Epithelial cell of esophagus (primary cell): Measurements from ENCODE around the gene IRF2.

Experiments
- DNase-seq: peaks from one replicate; pipeline ENCODE4 v3.0.0; 2010; ENCODE audit warnings: low read depth
- H3K4me3 ChIP-seq: 2 replicates; pipeline ENCODE4 v1.5.1; 2011; ENCODE audit warnings: mild to moderate bottlenecking, low read length, control low read depth
- TF ChIP-seq, protein P1 (sequence below): IDR thresholded peaks from 2 replicates; pipeline ENCODE4 v1.5.1; 2011; ENCODE audit warnings: low read depth, mild to moderate bottlenecking, low read length, control low read depth, inconsistent platforms; ENCODE audit not compliant: insufficient read depth; ENCODE audit errors: missing control alignments

Gene IRF2

DNA sequence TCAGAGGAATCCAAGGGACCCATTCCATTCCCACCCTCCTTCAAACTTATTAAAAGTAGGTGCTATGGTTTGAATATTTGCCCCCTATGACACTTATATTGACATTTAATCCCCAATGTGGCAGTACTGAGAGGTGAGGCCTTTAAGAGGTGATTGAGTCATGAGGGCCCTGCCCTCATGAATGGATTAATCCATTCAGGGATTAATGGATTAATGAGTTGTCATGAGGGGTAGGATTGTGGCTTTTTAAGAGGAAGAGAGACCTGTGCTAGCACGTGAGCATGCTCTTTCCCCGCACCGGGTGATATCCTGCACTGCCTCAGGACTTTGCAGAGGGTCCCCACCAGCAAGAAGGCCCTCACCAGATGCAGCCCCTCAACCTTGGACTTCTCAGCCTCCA is 50.1 kb downstream of the IRF2 start:
- no peak for DNase-seq
- TF ChIP-seq, protein P1, sequence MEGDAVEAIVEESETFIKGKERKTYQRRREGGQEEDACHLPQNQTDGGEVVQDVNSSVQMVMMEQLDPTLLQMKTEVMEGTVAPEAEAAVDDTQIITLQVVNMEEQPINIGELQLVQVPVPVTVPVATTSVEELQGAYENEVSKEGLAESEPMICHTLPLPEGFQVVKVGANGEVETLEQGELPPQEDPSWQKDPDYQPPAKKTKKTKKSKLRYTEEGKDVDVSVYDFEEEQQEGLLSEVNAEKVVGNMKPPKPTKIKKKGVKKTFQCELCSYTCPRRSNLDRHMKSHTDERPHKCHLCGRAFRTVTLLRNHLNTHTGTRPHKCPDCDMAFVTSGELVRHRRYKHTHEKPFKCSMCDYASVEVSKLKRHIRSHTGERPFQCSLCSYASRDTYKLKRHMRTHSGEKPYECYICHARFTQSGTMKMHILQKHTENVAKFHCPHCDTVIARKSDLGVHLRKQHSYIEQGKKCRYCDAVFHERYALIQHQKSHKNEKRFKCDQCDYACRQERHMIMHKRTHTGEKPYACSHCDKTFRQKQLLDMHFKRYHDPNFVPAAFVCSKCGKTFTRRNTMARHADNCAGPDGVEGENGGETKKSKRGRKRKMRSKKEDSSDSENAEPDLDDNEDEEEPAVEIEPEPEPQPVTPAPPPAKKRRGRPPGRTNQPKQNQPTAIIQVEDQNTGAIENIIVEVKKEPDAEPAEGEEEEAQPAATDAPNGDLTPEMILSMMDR = no peak
- H3K4me3 ChIP-seq = no peak overlapping the region

DNA sequence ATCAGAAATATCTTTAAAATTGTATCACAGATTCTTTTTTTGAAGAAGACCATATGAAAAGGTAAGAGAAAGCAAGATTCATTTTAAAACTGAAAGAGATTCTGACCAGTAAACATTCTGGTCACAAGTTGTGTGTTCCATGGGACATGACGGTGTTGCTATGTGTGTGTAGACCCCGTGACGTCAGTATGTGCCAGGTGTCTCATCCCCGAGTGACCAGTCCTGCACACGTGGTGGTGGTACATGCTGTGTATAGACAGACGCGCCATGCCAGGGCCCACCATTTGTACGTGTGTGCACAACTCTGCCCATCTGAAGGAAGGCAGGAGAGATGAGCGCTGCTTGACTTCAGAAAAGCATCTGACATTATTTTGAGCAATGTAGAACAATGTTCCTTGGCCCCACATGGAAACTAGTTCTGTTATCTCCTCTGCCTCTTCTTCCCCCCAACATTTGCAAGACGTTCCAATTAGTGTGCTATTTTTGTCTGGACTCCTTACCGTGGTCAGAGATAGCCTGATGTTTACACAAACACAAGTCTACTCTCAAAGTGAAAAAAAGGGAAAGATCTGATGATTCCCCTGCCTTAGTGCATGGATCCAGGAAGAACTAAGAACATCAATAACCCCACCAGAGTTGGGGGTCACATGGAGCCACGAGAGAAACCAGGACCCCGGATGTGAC is 51.2 kb downstream of the IRF2 start:
- DNase-seq = no peak
- H3K4me3 ChIP-seq = no peak overlapping the region
- TF ChIP-seq, protein P1 = no peak

DNA sequence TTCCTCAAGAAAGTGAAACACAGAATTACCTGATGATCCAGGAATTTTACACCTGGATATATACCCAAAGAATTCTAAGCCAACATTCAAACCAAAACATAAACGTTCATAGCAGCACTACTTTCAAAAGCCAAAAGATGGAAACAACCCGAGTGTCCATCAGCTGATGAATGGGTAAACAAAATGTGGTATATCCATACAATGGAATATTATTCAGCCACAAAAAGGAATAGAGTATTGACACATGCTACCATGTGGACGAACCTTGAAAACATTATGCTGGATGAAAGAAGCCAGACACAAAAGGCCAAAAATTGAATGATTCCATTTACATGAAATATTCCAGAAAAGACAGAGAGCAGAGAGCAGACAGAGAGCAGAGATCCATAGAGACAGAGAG is 52.0 kb downstream of the IRF2 start:
- TF ChIP-seq, protein P1 = no peak
- no peak for DNase-seq
- H3K4me3 ChIP-seq = no peak overlapping the region

DNA sequence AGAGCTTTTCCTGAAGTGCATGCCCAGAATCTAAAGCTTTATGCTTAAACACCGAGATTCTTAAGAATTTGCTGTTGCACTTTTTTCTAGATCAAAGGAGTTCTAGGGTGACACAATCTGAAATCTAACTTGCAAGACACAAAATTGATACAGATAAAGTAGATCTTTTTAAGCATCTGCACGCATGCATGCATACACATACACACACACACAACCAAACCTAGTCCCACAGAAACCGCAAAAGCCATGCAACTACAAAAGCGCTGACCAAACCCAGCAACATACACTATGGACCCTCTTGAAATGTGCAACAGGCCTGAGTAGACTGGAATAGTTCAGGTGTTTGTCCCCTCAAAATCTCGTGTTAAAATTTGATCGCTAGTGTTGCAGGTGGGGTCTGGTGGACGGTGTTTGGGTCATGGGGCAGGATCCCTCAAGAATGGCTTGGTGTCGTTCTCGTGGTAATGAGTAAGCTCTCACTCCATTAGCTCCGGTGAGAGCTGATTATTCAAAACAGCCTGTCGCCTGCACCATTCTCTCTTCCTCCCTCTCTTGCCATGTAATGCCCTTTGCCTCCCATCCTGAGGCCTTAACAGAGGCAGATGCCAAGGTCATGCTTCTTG is 52.7 kb downstream of the IRF2 start:
- no peak for DNase-seq
- TF ChIP-seq, protein P1 = no peak
- no peak overlapping the region for H3K4me3 ChIP-seq

DNA sequence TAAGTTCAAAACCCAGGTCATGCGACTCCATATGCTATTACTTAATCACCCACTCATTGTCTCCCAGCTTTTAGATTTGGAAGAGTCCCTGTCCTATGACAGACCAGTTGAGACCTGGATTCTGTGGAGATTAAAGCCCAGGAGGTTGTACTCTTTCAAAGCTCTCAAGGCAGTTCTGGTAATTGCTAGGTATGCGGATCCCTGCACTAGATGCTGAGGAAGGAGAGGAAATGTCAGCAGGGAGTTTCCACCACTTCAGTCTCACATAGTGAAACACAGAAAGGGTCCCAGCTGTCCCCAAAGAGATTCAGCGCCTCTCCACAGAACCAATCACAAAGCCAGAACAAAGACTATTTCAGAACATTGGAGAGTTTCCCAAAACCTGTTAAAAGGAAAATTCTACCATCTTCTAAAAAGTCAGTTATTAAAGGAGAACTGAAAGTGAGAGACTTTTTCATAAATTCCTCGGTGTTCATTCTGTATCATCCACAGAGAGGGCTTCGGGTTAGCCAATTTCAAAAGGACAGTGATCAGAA is 53.4 kb downstream of the IRF2 start:
- TF ChIP-seq, protein P1 = no peak
- no peak overlapping the region for H3K4me3 ChIP-seq
- no peak for DNase-seq

DNA sequence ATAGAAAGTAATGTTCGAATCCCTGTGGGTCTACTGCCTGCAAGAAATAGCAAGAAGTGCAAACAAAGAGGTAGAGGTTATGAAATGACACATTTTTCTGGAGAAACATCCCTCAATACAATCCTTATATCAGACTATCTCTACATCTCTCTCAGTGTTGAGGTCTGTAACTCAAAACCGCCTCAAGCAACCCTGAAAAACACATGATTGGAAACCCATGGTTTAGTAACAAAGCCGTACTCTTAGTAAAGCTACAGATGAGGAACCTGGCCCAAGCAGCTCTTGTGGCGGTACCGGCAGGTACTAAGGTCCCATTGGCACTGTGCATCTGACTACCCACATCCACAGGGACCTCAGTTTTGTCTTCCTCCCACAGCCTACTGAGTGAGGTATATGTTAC is 53.9 kb downstream of the IRF2 start:
- DNase-seq = no peak
- TF ChIP-seq, protein P1 = no peak
- H3K4me3 ChIP-seq = no peak overlapping the region
